Embryonic facial prominence (tissue), 1 donor: Measurements from ENCODE around the gene RPTOR.

Source experiments
- DNase-seq: peaks from one replicate; pipeline ENCODE4 v3.0.0-alpha.2; 2016; ENCODE audit errors: extremely low spot score

Gene RPTOR

DNA sequence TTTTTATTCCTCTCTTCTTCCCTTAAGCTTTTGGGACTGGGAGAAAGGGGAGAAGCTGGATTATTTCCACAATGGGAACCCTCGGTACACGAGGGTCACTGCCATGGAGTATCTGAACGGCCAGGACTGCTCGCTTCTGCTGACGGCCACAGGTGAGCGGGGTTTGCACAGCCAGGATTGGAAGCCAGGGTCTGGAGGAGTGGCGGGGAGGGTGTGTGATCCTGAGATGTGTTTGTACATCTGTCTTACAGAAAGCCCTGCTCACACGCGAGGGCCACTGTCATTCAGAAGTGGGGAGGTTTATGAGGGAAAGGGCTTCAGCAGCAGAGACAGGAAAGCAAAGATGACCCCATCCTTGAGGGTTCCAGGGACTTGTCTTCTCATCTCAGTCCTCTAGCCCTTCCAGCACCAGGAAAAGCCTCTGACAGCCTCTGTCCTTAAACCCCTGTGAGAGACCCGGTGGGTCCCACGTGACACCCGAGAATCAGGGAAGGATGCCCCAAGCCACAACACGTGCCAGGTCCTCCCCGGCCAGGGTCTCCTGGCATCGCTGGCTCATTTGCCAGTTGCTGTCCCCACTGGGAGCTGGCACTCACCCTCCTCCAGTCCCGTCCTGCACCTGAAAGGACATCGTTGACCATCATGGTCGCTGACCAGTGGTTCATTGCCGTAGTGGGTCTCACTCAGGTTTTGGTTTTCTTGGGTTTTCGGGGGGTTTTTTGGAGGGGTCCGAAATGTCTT lies 402.7 kb downstream of the RPTOR start:
- no peak for DNase-seq

DNA sequence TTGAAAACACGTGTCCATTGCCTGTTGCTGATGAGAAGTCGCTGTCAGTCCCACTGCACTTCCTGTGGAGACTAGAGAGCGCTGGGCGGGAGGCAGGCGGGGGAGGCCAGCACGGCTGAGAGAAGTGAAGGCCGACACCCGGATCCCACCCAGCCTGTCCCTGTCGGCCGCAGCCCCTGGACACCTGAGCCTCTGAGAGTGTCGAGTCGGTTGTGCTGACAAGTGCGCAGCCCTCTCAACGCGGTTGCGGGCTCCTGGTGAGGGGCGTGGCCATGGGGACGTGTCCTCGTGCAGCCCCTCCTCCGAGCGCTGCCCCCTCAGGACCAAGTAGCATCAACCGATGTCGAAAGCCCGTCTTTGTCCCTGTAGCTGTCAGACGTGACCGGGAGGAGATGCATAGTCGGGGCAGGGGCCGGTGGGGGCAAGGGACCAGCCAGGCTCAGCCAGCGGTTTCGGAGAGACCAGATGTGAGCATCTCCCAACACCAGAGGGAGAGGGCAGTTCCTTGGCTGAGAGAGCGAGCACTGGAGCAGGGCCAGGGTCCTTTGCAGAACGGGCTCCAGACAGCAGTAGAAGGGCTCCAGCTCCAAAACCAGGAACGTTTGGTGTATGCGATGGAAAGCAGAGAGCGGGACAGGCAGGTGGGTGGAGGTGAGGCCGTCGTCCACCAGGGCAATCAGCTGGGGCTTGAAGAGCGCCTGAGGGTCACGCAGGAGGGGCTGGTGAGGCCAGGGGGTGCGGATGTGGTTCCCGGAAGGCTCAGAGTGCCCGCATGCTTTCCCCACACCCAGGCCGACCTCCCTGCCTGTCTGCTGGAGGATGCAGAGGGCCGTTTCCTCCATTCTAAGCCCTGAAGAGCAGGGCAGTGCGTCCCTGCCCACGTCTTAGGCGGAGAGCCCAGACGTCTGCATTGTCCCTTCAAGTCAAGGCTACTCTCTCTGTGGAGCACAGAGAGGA lies 403.7 kb downstream of the RPTOR start:
- DNase-seq, result no peak

GRCh38 chr17:80948976-80949450 lies 404.4 kb downstream of the RPTOR start:
- DNase-seq, result no peak

GRCh38 chr17:80949451-80950421 lies 405.1 kb downstream of the RPTOR start:
- DNase-seq, result no peak

GRCh38 chr17:80950466-80951120 lies 406.0 kb downstream of the RPTOR start:
- DNase-seq, result no peak

DNA sequence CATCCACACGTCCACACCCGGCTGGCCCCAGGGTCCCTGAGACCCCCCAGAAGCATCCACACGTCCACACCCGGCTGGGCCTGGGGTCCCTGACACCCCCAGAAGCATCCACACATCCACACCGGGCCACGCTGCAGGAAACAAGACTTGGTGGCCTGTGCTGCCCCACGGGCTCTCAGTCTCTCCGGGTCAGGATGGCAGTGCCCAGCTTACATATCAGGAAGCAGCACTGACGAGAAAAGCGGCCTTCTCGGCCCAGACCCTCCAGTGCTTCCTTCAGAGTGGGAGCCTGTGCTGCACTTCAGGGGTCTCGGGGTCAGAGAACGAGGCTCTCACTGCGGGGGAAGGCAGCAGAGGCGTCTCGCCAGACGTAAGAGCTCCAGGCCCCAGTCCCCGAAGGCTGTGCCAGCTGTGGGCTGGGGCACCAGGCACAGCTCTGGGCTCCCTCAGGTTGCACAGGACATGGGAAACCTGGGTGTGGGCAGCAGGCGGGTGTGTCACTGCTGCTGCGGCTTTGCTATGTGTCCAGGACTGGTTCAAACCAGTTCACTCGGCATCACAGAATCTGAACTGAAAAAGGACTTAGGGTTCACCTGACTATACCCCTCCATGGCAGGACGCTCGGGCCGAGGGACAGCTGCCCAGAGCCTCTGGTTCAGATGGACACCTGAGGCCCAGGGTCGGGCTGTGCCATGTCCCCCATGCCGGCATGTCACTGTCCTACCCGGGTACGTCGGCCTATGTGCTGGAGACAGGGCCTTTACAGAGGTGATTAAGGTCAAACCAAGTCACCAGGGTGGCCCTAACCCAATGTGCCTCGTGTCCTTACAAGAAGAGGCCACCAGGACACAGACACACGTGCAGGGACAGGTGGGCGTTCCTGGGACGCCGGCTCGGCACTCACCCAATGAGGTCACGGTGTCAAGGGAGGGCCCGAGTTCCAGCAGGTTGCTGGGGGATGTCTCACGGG lies 406.8 kb downstream of the RPTOR start:
- no peak for DNase-seq

DNA sequence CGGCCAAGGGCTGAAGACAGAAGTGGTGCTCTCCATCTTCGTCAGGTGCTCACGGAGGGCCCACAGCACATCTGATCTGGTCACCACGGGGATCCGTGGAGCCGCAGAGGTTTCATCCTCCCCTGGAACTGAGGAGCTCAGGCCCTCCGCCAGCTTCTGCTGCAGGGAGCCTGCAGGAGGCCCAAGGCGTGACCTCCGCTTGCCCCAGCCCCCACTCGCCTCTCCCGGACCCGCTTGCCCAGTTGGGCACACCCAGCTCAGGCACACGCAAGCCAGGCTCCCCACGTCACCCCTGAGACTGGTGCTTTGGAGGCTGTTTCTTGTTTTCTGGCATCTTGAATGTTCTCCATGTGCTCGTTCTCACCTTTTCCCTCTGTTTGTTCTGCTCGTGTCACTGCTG lies 407.7 kb downstream of the RPTOR start:
- DNase-seq, result no peak

GRCh38 chr17:80953471-80954315 lies 409.1 kb downstream of the RPTOR start:
- DNase-seq, result no peak

GRCh38 chr17:80955078-80955477 lies 410.4 kb downstream of the RPTOR start:
- DNase-seq, result no peak

- no peak for DNase-seq
Measured at GRCh38 chr17:80955671-80956280, 411.1 kb downstream of the RPTOR start.

DNA sequence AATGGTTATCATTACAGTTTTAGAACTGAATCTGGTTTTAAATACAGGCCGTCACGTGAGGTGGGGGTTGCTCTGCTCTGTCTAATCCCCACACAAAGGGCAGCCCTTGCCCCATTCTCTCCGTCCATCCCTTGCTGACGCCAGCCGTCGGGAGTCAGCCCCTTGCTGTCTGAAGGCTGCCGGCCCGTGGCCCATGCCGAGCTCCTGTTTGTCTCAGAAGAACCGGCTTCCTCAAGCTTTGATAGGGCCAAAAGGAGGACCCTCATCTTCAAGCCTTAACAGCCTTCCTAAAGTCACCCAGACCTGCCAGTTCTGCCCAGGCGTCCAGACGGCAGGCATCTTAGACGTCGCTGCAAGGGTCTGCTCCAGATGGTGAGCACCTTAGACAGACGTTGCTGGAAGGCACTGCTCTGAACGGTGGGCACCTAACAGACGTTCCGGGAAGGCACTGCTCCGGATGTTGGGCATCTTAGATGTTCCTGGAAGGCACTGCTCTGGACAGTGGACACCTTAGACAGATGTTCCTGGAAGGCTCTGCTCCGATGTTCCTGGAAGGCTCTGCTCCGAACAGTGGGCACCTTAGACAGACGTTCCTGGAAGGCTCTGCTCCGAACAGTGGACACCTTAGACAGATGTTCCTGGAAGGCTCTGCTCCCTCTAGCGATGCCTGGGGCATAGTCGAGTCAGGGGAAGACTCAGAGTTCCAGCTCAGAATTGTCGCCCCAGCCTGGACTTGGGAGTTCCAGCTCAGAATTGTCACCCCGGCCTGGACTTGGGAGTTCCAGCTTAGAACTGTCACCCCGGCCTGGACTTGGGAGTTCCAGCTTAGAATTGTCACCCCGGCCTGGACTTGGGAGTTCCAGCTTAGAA lies 411.9 kb downstream of the RPTOR start:
- DNase-seq, result no peak

- no peak for DNase-seq
Measured at GRCh38 chr17:80957461-80957941, 412.9 kb downstream of the RPTOR start.

GRCh38 chr17:80959330-80960036 lies 414.8 kb downstream of the RPTOR start:
- DNase-seq, result no peak

DNA sequence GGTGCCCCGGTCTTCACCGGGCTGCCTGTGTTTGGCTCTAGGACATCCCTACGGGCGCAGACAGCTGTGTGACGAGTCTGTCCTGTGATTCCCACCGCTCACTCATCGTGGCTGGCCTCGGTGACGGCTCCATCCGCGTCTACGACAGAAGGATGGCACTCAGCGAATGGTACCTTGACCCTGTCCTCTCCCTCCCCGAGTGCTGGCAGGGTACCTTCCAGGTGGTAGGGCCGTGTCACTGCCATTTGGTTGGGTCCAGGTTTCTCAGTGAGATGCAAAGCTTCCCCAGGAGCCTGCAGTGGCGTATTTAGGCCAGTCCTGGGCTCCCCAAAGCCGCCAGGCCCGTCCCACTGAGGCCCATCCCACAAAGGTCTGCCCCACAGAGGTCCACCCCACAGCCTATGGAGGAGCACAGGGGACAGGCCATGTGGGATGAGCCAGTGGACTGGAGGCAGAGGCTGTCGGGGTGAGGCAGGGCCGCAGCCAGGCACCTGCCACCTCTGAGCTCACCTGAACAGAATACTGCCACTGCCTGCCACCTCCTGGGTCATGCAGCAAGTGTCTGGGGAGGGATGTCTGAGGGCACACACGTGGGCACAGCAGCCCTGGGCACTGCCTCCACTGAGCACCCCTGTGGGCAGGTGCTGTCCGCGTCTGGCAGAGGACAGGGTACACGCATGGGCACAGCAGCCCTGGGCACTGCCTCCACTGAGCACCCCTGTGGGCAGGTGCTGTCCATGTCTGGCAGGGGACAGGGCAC lies 415.6 kb downstream of the RPTOR start:
- DNase-seq, result no peak

- DNase-seq, result no peak
Measured at GRCh38 chr17:80960797-80961452, 416.3 kb downstream of the RPTOR start.
